ENCODE measurements around the gene ZBTB7C.

DNA sequence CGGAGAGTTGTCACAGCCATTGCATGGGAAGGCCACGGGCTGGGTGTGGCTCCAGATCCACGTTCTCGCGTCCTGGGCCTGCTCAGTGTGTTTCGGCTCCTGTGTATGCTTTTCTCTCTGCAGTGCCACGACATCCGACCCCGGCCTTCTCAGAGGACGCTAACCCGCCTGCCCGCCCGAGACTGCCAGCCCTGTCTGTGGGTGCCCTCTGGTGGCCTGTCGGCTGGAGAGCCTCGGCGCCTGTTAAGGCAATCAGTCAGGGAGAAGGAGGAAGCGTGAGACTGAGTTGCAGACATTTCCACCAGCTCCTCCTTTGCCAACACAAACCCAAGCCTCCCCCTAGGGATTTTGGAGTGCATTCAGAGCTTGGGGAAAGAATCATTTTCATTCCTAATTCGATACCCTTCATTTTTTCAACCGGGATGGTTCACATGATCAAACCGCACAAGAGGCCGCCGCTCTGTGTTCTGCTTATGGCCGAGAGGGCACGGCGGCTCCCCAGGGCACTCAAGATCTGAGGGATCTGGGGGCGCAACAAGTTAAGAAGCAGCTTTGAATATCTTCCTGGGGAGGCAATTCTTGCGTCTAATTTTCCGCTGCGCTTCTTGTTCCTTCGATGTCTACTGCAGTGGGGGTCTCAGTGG, 37.5 kb upstream of the ZBTB7C start:
- TF ChIP-seq, protein P1, sequence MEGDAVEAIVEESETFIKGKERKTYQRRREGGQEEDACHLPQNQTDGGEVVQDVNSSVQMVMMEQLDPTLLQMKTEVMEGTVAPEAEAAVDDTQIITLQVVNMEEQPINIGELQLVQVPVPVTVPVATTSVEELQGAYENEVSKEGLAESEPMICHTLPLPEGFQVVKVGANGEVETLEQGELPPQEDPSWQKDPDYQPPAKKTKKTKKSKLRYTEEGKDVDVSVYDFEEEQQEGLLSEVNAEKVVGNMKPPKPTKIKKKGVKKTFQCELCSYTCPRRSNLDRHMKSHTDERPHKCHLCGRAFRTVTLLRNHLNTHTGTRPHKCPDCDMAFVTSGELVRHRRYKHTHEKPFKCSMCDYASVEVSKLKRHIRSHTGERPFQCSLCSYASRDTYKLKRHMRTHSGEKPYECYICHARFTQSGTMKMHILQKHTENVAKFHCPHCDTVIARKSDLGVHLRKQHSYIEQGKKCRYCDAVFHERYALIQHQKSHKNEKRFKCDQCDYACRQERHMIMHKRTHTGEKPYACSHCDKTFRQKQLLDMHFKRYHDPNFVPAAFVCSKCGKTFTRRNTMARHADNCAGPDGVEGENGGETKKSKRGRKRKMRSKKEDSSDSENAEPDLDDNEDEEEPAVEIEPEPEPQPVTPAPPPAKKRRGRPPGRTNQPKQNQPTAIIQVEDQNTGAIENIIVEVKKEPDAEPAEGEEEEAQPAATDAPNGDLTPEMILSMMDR (IDR thresholded peaks at IDR 0.05; ENCODE audit: borderline replicate concordance, extremely low read depth, low read length, poor library complexity, severe bottlenecking), result peak; percentile 82
- no peak for TF ChIP-seq EZH2 (IDR thresholded peaks at IDR 0.05; ENCODE audit: borderline replicate concordance, low read depth, low read length, severe bottlenecking)
